H1 (cell line): ENCODE results near the gene ZBTB37.

ENCODE experiments used
- ATF3 ChIP-seq: IDR thresholded peaks from 2 replicates; pipeline ENCODE4 v1.6.1; 2011; ENCODE audit warnings: low read depth, mild to moderate bottlenecking, low read length; ENCODE audit not compliant: insufficient read depth
- POLR2A ChIP-seq, 2 experiments: IDR thresholded peaks; 1 replicate in 1 of 2; 2 replicates in 1 of 2; pipeline ENCODE4 v1.6.1; 2011; ENCODE audit warnings: low read depth in 2 of 2, low read length in 2 of 2, mild to moderate bottlenecking in 2 of 2; ENCODE audit errors: control extremely low read depth in 1 of 2

DNA sequence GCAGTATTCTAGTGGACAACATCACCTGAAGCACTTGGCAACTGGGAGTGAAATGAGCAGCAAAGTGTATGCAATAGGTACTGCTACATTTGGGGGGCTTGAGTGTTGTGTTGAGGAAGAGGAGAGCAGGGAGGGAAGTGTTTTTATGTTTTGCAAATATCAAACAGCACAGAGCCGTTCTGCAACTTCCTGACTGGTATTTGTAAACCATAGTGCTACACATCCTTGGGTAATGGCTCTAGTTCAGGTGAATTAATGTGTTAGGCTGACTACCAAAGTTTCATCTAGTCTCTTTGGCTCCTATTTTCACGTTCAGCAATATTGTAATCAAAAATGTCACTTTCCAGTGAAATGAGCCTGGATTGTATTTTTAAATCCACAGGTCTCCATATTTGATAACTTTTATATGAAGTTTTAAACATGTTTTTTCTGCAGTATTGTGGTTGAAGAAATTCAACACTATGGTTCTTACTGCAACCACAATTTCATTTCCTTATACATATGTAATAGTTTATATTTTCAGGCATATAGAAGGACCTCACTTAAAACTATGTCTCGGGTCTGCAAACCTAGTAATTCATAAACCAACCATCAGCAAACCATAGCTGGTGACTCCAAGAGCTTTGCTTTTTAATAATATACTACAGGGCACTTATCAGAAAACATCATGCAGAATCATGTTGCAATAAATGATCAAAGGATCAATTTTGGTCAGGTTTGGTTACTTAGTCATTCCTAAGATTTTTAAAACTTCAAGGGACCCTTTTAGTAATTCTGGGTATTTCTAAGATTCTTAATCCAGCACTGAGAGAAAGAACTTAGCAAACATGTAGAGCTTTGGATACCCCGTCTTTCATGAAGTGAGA is 18.8 kb downstream of the ZBTB37 start:
- TF ChIP-seq POLR2A (IDR thresholded peaks at IDR 0.05; ENCODE audit: control extremely low read depth in 1 of 2, low read depth in 2 of 2, low read length in 2 of 2), result no peak
- no peak for TF ChIP-seq ATF3
